H1 (cell line): ENCODE data around the gene SLC25A5. TPM values are rescaled to one million over a fixed set of nuclear protein-coding genes. Genes with fewer than 3 reads are reported as not detected.
"Not testable (repeated sequence)": the region's sequence is repeated elsewhere in the genome, so short reads cannot be mapped to it uniquely, and the experiment has no call there.

ENCODE experiments used
- CTCF ChIA-PET: fragments of 300-600 bp; sonication (Branson Sonifier 250); formaldehyde crosslinking; loops from one replicate; lab custom pipeline; 2021; ENCODE audit not compliant: partially characterized antibody; lab: Charles Lee
- POLR2A ChIA-PET: fragments of 300-600 bp; sonication (Branson Sonifier 250); formaldehyde crosslinking; loops from one replicate; lab custom pipeline; 2021; ENCODE audit warnings: inconsistent platforms; ENCODE audit not compliant: partially characterized antibody; lab: Charles Lee
- DNase-seq, 2 experiments: peaks; one replicate each; pipeline versions ENCODE4 v3.0.0 to v3.0.0-alpha.2; 2010 to 2022; ENCODE audit warnings: low spot score in 2 of 2, low read depth in 1 of 2, mixed read lengths in 1 of 2
- FAIRE-seq: peaks from 2 replicates; lab custom pipeline; 2011; peaks lifted over from hg19 to GRCh38; lab: Jason Lieb, UNC
- H2AFZ ChIP-seq: 2 replicates; pipeline ENCODE4 v1.8.1; 2012; ENCODE audit warnings: low read length, inconsistent platforms
- H2AK5ac ChIP-seq: 2 replicates; pipeline ENCODE4 v1.6.1; 2013; ENCODE audit warnings: low read depth, low read length
- H2BK120ac ChIP-seq: replicated peaks from 2 replicates; pipeline ENCODE3; 2013; ENCODE audit warnings: low read depth, low read length, inconsistent platforms
- H2BK12ac ChIP-seq: 2 replicates; pipeline ENCODE4 v1.6.1; 2013; ENCODE audit warnings: low read depth, low read length
- H2BK15ac ChIP-seq: 2 replicates; pipeline ENCODE4 v1.6.1; 2013; ENCODE audit warnings: low read length
- H2BK20ac ChIP-seq: 2 replicates; pipeline ENCODE4 v1.6.1; 2013; ENCODE audit warnings: low read length
- H2BK5ac ChIP-seq: 2 replicates; pipeline ENCODE4 v1.6.1; 2013; ENCODE audit warnings: low read depth, low read length
- H3K14ac ChIP-seq: 2 replicates; pipeline ENCODE4 v1.6.1; 2013; ENCODE audit warnings: inconsistent platforms; ENCODE audit not compliant: insufficient read length
- H3K18ac ChIP-seq: 2 replicates; pipeline ENCODE4 v1.6.1; 2013; ENCODE audit warnings: low read length; ENCODE audit errors: extremely low read depth
- H3K23ac ChIP-seq: 2 replicates; pipeline ENCODE4 v1.6.1; 2013; ENCODE audit warnings: inconsistent platforms; ENCODE audit not compliant: insufficient read length
- H3K23me2 ChIP-seq: 2 replicates; pipeline ENCODE4 v1.6.1; 2013; ENCODE audit warnings: low read depth, low read length
- H3K27ac ChIP-seq: 2 replicates; pipeline ENCODE4 v1.6.1; 2011; ENCODE audit warnings: low read depth, low read length, inconsistent platforms
- H3K27me3 ChIP-seq, 4 experiments: replicated peaks in 1 of 4; 1 replicate in 1 of 4; 2 replicates in 3 of 4; pipeline versions ENCODE4 v1.6.1 to v1.8.1; 2011 to 2013; ENCODE audit warnings: low read length in 3 of 4, mild to moderate bottlenecking in 3 of 4, inconsistent platforms in 2 of 4, mixed read lengths in 2 of 4, moderate library complexity in 1 of 4; ENCODE audit not compliant: control insufficient read depth in 3 of 4, insufficient read depth in 3 of 4; ENCODE audit errors: extremely low read depth in 1 of 4
- H3K36me3 ChIP-seq, 4 experiments: 2 replicates each; pipeline versions ENCODE4 v1.6.1 to v1.8.1; 2011 to 2013; ENCODE audit warnings: mild to moderate bottlenecking in 4 of 4, low read length in 3 of 4, moderate library complexity in 2 of 4, control low read depth in 1 of 4, inconsistent platforms in 1 of 4; ENCODE audit not compliant: insufficient read depth in 4 of 4, control insufficient read depth in 2 of 4
- H3K4ac ChIP-seq: replicated peaks from 2 replicates; pipeline ENCODE3; 2013; ENCODE audit warnings: low read length, low read depth, mixed read lengths, inconsistent platforms; ENCODE audit not compliant: insufficient read length
- H3K4me1 ChIP-seq, 4 experiments: replicated peaks in 1 of 4; 1 replicate in 1 of 4; 2 replicates in 3 of 4; pipeline versions ENCODE4 v1.6.1 to v1.8.1; 2011 to 2013; ENCODE audit warnings: low read length in 3 of 4, inconsistent platforms in 2 of 4, mixed read lengths in 1 of 4; ENCODE audit not compliant: insufficient read depth in 4 of 4, control insufficient read depth in 3 of 4
- H3K4me2 ChIP-seq, 2 experiments: 2 replicates each; pipeline versions ENCODE4 v1.6.1 to v1.8.1; 2011 to 2013; ENCODE audit warnings: low read depth in 2 of 2, low read length in 2 of 2, control low read depth in 1 of 2, inconsistent platforms in 1 of 2, mild to moderate bottlenecking in 1 of 2; ENCODE audit not compliant: insufficient read depth in 1 of 2
- H3K4me3 ChIP-seq, 4 experiments: fragments of 200-600, 300-600 bp in 1 of 4; sonication (generic), shearing (Covaris generic), sonication (Bioruptor Twin) in 1 of 4; 2 replicates each; pipeline versions ENCODE4 v1.5.1 to v1.8.1; 2011 to 2016; ENCODE audit warnings: low read length in 4 of 4, low read depth in 3 of 4, control low read depth in 2 of 4, inconsistent platforms in 2 of 4, mild to moderate bottlenecking in 2 of 4, mixed read lengths in 1 of 4, moderate library complexity in 1 of 4; ENCODE audit not compliant: insufficient read depth in 2 of 4; ENCODE audit errors: extremely low read depth in 1 of 4
- H3K56ac ChIP-seq: replicated peaks from 2 replicates; pipeline ENCODE3; 2013; ENCODE audit warnings: low read depth, mild to moderate bottlenecking, mixed read lengths, low read length, inconsistent platforms; ENCODE audit not compliant: insufficient read length
- H3K79me1 ChIP-seq: 2 replicates; pipeline ENCODE4 v1.6.1; 2013; ENCODE audit warnings: low read depth, low read length, control low read depth
- H3K79me2 ChIP-seq, 2 experiments: 2 replicates each; pipeline versions ENCODE4 v1.6.1 to v1.8.1; 2012 to 2013; ENCODE audit warnings: low read length in 2 of 2, mild to moderate bottlenecking in 2 of 2, inconsistent platforms in 1 of 2; ENCODE audit not compliant: insufficient read depth in 2 of 2, control insufficient read depth in 1 of 2
- H3K9ac ChIP-seq, 4 experiments: replicated peaks in 1 of 4; 1 replicate in 1 of 4; 2 replicates in 3 of 4; pipeline versions ENCODE4 v1.6.1 to v1.8.1; 2011 to 2013; ENCODE audit warnings: low read depth in 3 of 4, low read length in 3 of 4, control low read depth in 2 of 4, mild to moderate bottlenecking in 2 of 4, moderate library complexity in 2 of 4, inconsistent platforms in 1 of 4; ENCODE audit errors: extremely low read depth in 1 of 4
- H3K9me3 ChIP-seq, 2 experiments: 2 replicates each; pipeline versions ENCODE4 v1.6.1 to v1.8.1; 2012 to 2013; ENCODE audit warnings: mild to moderate bottlenecking in 2 of 2, moderate library complexity in 2 of 2, control low read depth in 1 of 2, inconsistent platforms in 1 of 2, low read depth in 1 of 2, low read length in 1 of 2, mixed read lengths in 1 of 2; ENCODE audit not compliant: insufficient read depth in 2 of 2
- H4K20me1 ChIP-seq, 2 experiments: replicated peaks in 1 of 2; 2 replicates each; pipeline versions ENCODE3 to v1.8.1; 2011 to 2013; ENCODE audit warnings: inconsistent platforms in 2 of 2, low read length in 2 of 2, mild to moderate bottlenecking in 1 of 2; ENCODE audit not compliant: insufficient read depth in 2 of 2, control insufficient read depth in 1 of 2
- H4K5ac ChIP-seq: 2 replicates; pipeline ENCODE4 v1.6.1; 2013; ENCODE audit warnings: low read length, low read depth, mixed read lengths, inconsistent platforms; ENCODE audit not compliant: insufficient read length
- H4K8ac ChIP-seq: 2 replicates; pipeline ENCODE4 v1.8.0; 2013; ENCODE audit warnings: mild to moderate bottlenecking, moderate library complexity, low read length, inconsistent platforms; ENCODE audit not compliant: insufficient read depth; ENCODE audit errors: extremely low read depth
- H4K91ac ChIP-seq: replicated peaks from 2 replicates; pipeline ENCODE3; 2013; ENCODE audit warnings: low read length, mixed read lengths, inconsistent platforms; ENCODE audit not compliant: insufficient read length
- BCL11A ChIP-seq, 2 experiments: IDR thresholded peaks; one replicate each; pipeline ENCODE4 v1.6.1; 2011; ENCODE audit warnings: low read depth in 2 of 2, low read length in 2 of 2, mild to moderate bottlenecking in 2 of 2
- CHD2 ChIP-seq: IDR thresholded peaks from 2 replicates; pipeline ENCODE4 v1.6.1; 2012; ENCODE audit warnings: low read length, improper control_type of control experiment
- CREB1 ChIP-seq: IDR thresholded peaks from 2 replicates; pipeline ENCODE4 v1.6.1; 2012; ENCODE audit warnings: inconsistent platforms
- E2F6 ChIP-seq: IDR thresholded peaks from 2 replicates; pipeline ENCODE4 v1.6.1; 2012; ENCODE audit warnings: inconsistent platforms
- GABPA ChIP-seq: IDR thresholded peaks from 2 replicates; pipeline ENCODE4 v1.6.1; 2011; ENCODE audit warnings: mild to moderate bottlenecking, low read length, moderate library complexity, borderline replicate concordance; ENCODE audit not compliant: insufficient read depth
- NRF1 ChIP-seq: IDR thresholded peaks from 2 replicates; pipeline ENCODE4 v1.6.1; 2011; ENCODE audit warnings: mild to moderate bottlenecking, low read depth, low read length, improper control_type of control experiment
- SIRT6 ChIP-seq: IDR thresholded peaks from one replicate; pipeline ENCODE4 v1.7.1; 2012; ENCODE audit warnings: low read length, inconsistent platforms
- WGBS, 2 experiments: shearing (Covaris generic) in 1 of 2; methylation state at CpG; one replicate each; pipeline versions ENCODE4 v1.1.6 to v1.1.7; 2013 to 2015; ENCODE audit warnings: low lambda C conversion rate in 2 of 2, mixed read lengths in 2 of 2, inconsistent platforms in 1 of 2, low coverage in 1 of 2, missing lambda C conversion rate in 1 of 2; ENCODE audit not compliant: insufficient replicate concordance in 2 of 2, insufficient coverage in 1 of 2, insufficient read length in 1 of 2; ENCODE audit errors: extremely low coverage in 1 of 2, missing lambda C conversion rate in 1 of 2; 5-methylcytosine and 5-hydroxymethylcytosine counted together
- polyA plus RNA-seq, 7 experiments: library from polyadenylated mRNA; depleted of rRNA in 3 of 7; stranded (reverse) in 5 of 7; unstranded in 2 of 7; fragments of >200 nt in 5 of 7; fragments of 200-250 nt in 2 of 7; gene quantifications; 1 replicate in 5 of 7; 2 replicates in 1 of 7; 4 replicates in 1 of 7; pipeline versions ENCODE4 v1.2.1 to v1.2.3, GENCODE V29; 2011 to 2013; ENCODE audit warnings: missing spikeins in 2 of 7, mixed read lengths in 2 of 7
- total RNA-seq: library from RNA; stranded (reverse); fragmentation: NEBNext Ultra II Directional; extraction: Animal tissue kit (Norgen Biotek cat#: 25700); gene quantifications from 2 replicates; pipeline ENCODE4 v1.2.1, GENCODE V29; 2021

The SLC25A5 gene
- total and polyA plus RNA-seq, 2 of the 8 experiments (the other 6 are each of a cell fraction or from before 2014, with no cell fraction given) = 512 to 727 TPM

- TF ChIP-seq NRF1 = no peak
- TF ChIP-seq GABPA = no peak
- no peak for TF ChIP-seq CREB1
- TF ChIP-seq BCL11A (IDR thresholded peaks at IDR 0.05; ENCODE audit: low read depth in 2 of 2, low read length in 2 of 2) = no peak
- TF ChIP-seq E2F6 = no peak
- no peak for TF ChIP-seq CHD2
- TF ChIP-seq SIRT6 = no peak
These were observed 18.5 kb downstream of the SLC25A5 start (continued) for GRCh38 chrX:119486745-119487144.

GRCh38 chrX:119487766-119488165 lies 19.5 kb downstream of the SLC25A5 start:
- POLR2A ChIA-PET, H3K23ac ChIP-seq, H2BK120ac ChIP-seq, H2AFZ ChIP-seq, H2BK15ac ChIP-seq, H3K9me3 ChIP-seq, H3K36me3 ChIP-seq, H4K8ac ChIP-seq, H3K23me2 ChIP-seq, DNase-seq, H4K91ac ChIP-seq, H2BK5ac ChIP-seq, H3K27me3 ChIP-seq, H4K20me1 ChIP-seq, H3K4me2 ChIP-seq, H3K4ac ChIP-seq, H2BK12ac ChIP-seq, H3K56ac ChIP-seq, H3K4me1 ChIP-seq, H2AK5ac ChIP-seq, H3K9ac ChIP-seq, H4K5ac ChIP-seq, H3K79me2 ChIP-seq, H3K18ac ChIP-seq, H2BK20ac ChIP-seq, H3K79me1 ChIP-seq, H3K4me3 ChIP-seq, H3K27ac ChIP-seq, H3K14ac ChIP-seq, FAIRE-seq: not testable (repeated sequence)
- CTCF ChIA-PET = interaction anchor here (1.3 to 4.4 kb wide), 7 partner anchors 10 to 270 kb away, joined by 3 to 34 read pairs (median 9); no protein-coding TSS in a partner anchor
- WGBS, 2 experiments = 96% methylated on average over 7 of the region's 24 CpGs; no CpG with 5 or more reads in 1 of the 2 experiments
